HS-27A (cell line): ENCODE data around the gene ZNF276.

Experiments
- DNase-seq: peaks from one replicate; pipeline ENCODE4 v3.0.0-alpha.2; 2012; ENCODE audit warnings: low read depth, missing footprints

The ZNF276 gene

GRCh38 chr16:89712274-89712781 lies 9.0 kb upstream of the ZNF276 start:
- no peak for DNase-seq

GRCh38 chr16:89716493-89716892 lies 4.8 kb upstream of the ZNF276 start:
- DNase-seq: no peak

GRCh38 chr16:89716916-89717687 lies 4.2 kb upstream of the ZNF276 start:
- DNase-seq: no peak

GRCh38 chr16:89717688-89718505 lies 3.4 kb upstream of the ZNF276 start:
- DNase-seq: no peak

GRCh38 chr16:89720551-89720812 lies 855 bp upstream of the ZNF276 start:
- no peak for DNase-seq

- no peak for DNase-seq
These were observed 432 bp downstream of the ZNF276 start for GRCh38 chr16:89721546-89722391.

- DNase-seq: no peak
These were observed 1.3 kb downstream of the ZNF276 start for GRCh38 chr16:89722392-89723278.

GRCh38 chr16:89723279-89724250 lies 2.2 kb downstream of the ZNF276 start:
- no peak for DNase-seq

GRCh38 chr16:89727406-89728120 lies 6.2 kb downstream of the ZNF276 start:
- no peak for DNase-seq

GRCh38 chr16:89729293-89729692 lies 8.0 kb downstream of the ZNF276 start:
- DNase-seq: no peak

GRCh38 chr16:89729863-89730593 lies 8.7 kb downstream of the ZNF276 start:
- no peak for DNase-seq

- DNase-seq: no peak
These were observed 9.4 kb downstream of the ZNF276 start for GRCh38 chr16:89730610-89731234.

- DNase-seq: no peak
These were observed 11.0 kb downstream of the ZNF276 start for GRCh38 chr16:89732142-89732917.

- DNase-seq: no peak
These were observed 11.5 kb downstream of the ZNF276 start for GRCh38 chr16:89732918-89733242.

- no peak for DNase-seq
These were observed 12.0 kb downstream of the ZNF276 start for GRCh38 chr16:89733322-89733721.

- no peak for DNase-seq
These were observed 12.5 kb downstream of the ZNF276 start for GRCh38 chr16:89733792-89734191.

GRCh38 chr16:89736554-89736953 lies 15.2 kb downstream of the ZNF276 start:
- no peak for DNase-seq
